GM23338 (cell line): ENCODE results near the gene PGF. TPM values are rescaled to one million over a fixed set of nuclear protein-coding genes. Genes with fewer than 3 reads are reported as not detected.

Experiments
- ATAC-seq: fragments of 200-7000 bp; cut with Tn5 transposase; 3 replicates; pipeline ENCODE4 v1.9.1; 2020
- DNase-seq: peaks from one replicate; pipeline ENCODE4 v3.0.0-alpha.2; 2015; ENCODE audit warnings: low spot score
- H2AFZ ChIP-seq: fragments of 200-600 bp; sonication (generic); 2 replicates; pipeline ENCODE4 v1.8.0; 2016; ENCODE audit warnings: antibody characterized with exemption, mild to moderate bottlenecking, moderate library complexity
- H3F3A ChIP-seq: fragments of 200-600 bp; sonication (generic); replicated peaks from 2 replicates; pipeline ENCODE4 v1.8.0; 2017; ENCODE audit warnings: antibody characterized with exemption, mixed run types, low read depth
- H3K27ac ChIP-seq: fragments of 200-600 bp; sonication (generic); 2 replicates; pipeline ENCODE4 v1.6.1; 2016; ENCODE audit warnings: low read depth
- H3K27me3 ChIP-seq: fragments of 200-600 bp; sonication (generic); 2 replicates; pipeline ENCODE4 v1.8.0; 2016; ENCODE audit warnings: mild to moderate bottlenecking, mixed run types, moderate library complexity; ENCODE audit not compliant: insufficient read depth
- H3K36me3 ChIP-seq: fragments of 200-600 bp; sonication (generic); 2 replicates; pipeline ENCODE4 v1.8.0; 2016; ENCODE audit warnings: mild to moderate bottlenecking; ENCODE audit not compliant: insufficient read depth
- H3K4me1 ChIP-seq: fragments of 200-600 bp; sonication (generic); 2 replicates; pipeline ENCODE4 v1.8.0; 2016; ENCODE audit warnings: mild to moderate bottlenecking, moderate library complexity; ENCODE audit not compliant: insufficient read depth
- H3K4me2 ChIP-seq: fragments of 200-600 bp; sonication (generic); 2 replicates; pipeline ENCODE4 v1.7.1; 2017; ENCODE audit warnings: mixed run types
- H3K4me3 ChIP-seq: fragments of 200-600 bp; sonication (generic); 2 replicates; pipeline ENCODE4 v1.6.1; 2016; ENCODE audit warnings: mixed run types
- H3K79me2 ChIP-seq: fragments of 200-600 bp; sonication (generic); replicated peaks from 2 replicates; pipeline ENCODE4 v1.8.0; 2017; ENCODE audit warnings: mild to moderate bottlenecking; ENCODE audit not compliant: insufficient read depth
- H3K9me2 ChIP-seq: fragments of 200-600 bp; sonication (generic); 2 replicates; pipeline ENCODE4 v1.8.0; 2017; ENCODE audit not compliant: insufficient read depth
- H4K20me1 ChIP-seq: fragments of 200-600 bp; sonication (generic); replicated peaks from 2 replicates; pipeline ENCODE4 v1.8.0; 2017; ENCODE audit warnings: mild to moderate bottlenecking; ENCODE audit not compliant: insufficient read depth
- H3K27ac Mint-ChIP-seq: 2 replicates; pipeline ENCODE4 v1.8.0; 2020; ENCODE audit warnings: inconsistent platforms, mild to moderate bottlenecking, moderate library complexity, mixed read lengths
- H3K27me3 Mint-ChIP-seq: 3 replicates; pipeline ENCODE4 v1.8.0; 2022; ENCODE audit warnings: low read depth, mild to moderate bottlenecking, moderate library complexity, mixed read lengths, inconsistent platforms; ENCODE audit not compliant: insufficient read depth, poor library complexity
- H3K36me3 Mint-ChIP-seq: 3 replicates; pipeline ENCODE4 v1.8.0; 2021; ENCODE audit warnings: low read depth, mild to moderate bottlenecking, inconsistent platforms, moderate library complexity, mixed read lengths
- H3K4me1 Mint-ChIP-seq: 3 replicates; pipeline ENCODE4 v1.8.0; 2020; ENCODE audit warnings: mild to moderate bottlenecking, inconsistent platforms, mixed read lengths
- H3K4me3 Mint-ChIP-seq: 3 replicates; pipeline ENCODE4 v1.8.0; 2021; ENCODE audit warnings: moderate library complexity, mild to moderate bottlenecking, inconsistent platforms, mixed read lengths
- H3K9me3 Mint-ChIP-seq: 3 replicates; pipeline ENCODE4 v1.8.0; 2020; ENCODE audit warnings: moderate library complexity, mild to moderate bottlenecking, inconsistent platforms, mixed read lengths
- EZH2 ChIP-seq: fragments of 200-600 bp; sonication (generic); IDR thresholded peaks from one replicate; pipeline ENCODE4 v1.8.0; 2017; ENCODE audit warnings: antibody characterized with exemption, mild to moderate bottlenecking, low read depth; ENCODE audit not compliant: unreplicated experiment
- POLR2AphosphoS5 ChIP-seq: IDR thresholded peaks from 2 replicates; pipeline ENCODE4 v1.6.1; 2016; ENCODE audit warnings: antibody characterized with exemption, low read depth
- REST ChIP-seq: IDR thresholded peaks from one replicate; pipeline ENCODE4 v1.6.1; 2018; ENCODE audit warnings: antibody characterized with exemption; ENCODE audit not compliant: unreplicated experiment
- ZNF462 ChIP-seq: fragments of 250-450 bp; sonication (Bioruptor Pico); IDR thresholded peaks from 2 replicates; pipeline ENCODE4 v1.5.0; 2020; ENCODE audit warnings: mild to moderate bottlenecking, moderate library complexity
- polyA plus RNA-seq: library from polyadenylated mRNA; unstranded; fragments of >200 nt; fragmentation: Nextera tagmentation; extraction: Ambion mirVana; gene quantifications from 2 replicates; pipeline ENCODE4 v1.2.1, GENCODE V29; 2016
- total RNA-seq: library from RNA; depleted of rRNA; stranded (reverse); fragments of >200 nt; shearing (Covaris generic); gene quantifications from 2 replicates; pipeline ENCODE4 v1.2.3, GENCODE V29; 2014

Gene PGF
- total and polyA plus RNA-seq, 2 experiments from 2014 or later, result 2.9 to 6.3 TPM

- ATAC-seq, result no peak
Observed at GRCh38 chr14:74962493-74962892, 7.1 kb upstream of the PGF start.

More at GRCh38 chr14:74962493-74962892, 7.1 kb upstream of the PGF start:
- H2AFZ ChIP-seq, result no peak overlapping the region
- DNase-seq, result no peak
- H3K36me3 ChIP-seq, result no peaks in the 10 kb centered on the region
- no peak overlapping the region for H3K27ac ChIP-seq
- TF ChIP-seq EZH2, result no peak
- TF ChIP-seq POLR2AphosphoS5, result no peak
- TF ChIP-seq REST, result no peak
- TF ChIP-seq ZNF462 (CRISPR knock-in tag), result no peak
- H3K9me2 ChIP-seq, result no peaks in the 10 kb centered on the region
- H3K4me1 Mint-ChIP-seq, result peaks cover 12% of the 10 kb centered on the region
- peaks cover 17% of the 10 kb centered on the region for H3K27me3 Mint-ChIP-seq
- H3K36me3 Mint-ChIP-seq, result no peaks in the 10 kb centered on the region; the same call in 2 of the 3 replicates
- no peak overlapping the region for H3K27ac Mint-ChIP-seq
- no peaks in the 10 kb centered on the region for H3K79me2 ChIP-seq
- H3K9me3 Mint-ChIP-seq, result no peaks in the 10 kb centered on the region
- no peaks in the 10 kb centered on the region for H3F3A ChIP-seq
- H3K4me3 Mint-ChIP-seq, result no peak overlapping the region; the same call in 2 of the 3 replicates
- H3K4me1 ChIP-seq, result no peaks in the 10 kb centered on the region; the same call in 1 of the 2 replicates
- no peaks in the 10 kb centered on the region for H3K27me3 ChIP-seq
- H4K20me1 ChIP-seq, result no peaks in the 10 kb centered on the region
- no peak overlapping the region for H3K4me3 ChIP-seq
- H3K4me2 ChIP-seq, result no peak overlapping the region
